HepG2 (cell line): ENCODE measurements around the gene TUBB. TPM values are rescaled to one million over a fixed set of nuclear protein-coding genes. Genes with fewer than 3 reads are reported as not detected.

ENCODE experiments used
- ATAC-seq: fragments of 200-7000 bp; cut with Tn5 transposase; 3 replicates; pipeline ENCODE4 v1.9.1; 2020; ENCODE audit warnings: mild to moderate bottlenecking, moderate library complexity
- BruUV-seq: library from RNA; stranded (reverse); fragments of 400-500 nt; replicated peaks from 2 replicates; lab custom pipeline; 2021; lab: Mats Ljungman, UMichigan
- CTCF ChIA-PET: fragments of 300-600 bp; formaldehyde crosslinking; extraction: SDS; loops from one replicate; lab custom pipeline; 2021; ENCODE audit warnings: low total read pairs, inconsistent platforms, low intra/inter-chr PET ratio; lab: Yijun Ruan, JAX
- POLR2A ChIA-PET: fragments of 350-600 bp; sonication (Branson Sonifier 250); formaldehyde crosslinking; loops from one replicate; lab custom pipeline; 2020; ENCODE audit warnings: antibody characterized with exemption, inconsistent platforms; lab: Yijun Ruan, JAX
- DNase-seq: peaks from one replicate; pipeline ENCODE4 v3.0.0-alpha.2; 2015; ENCODE audit warnings: low spot score
- FAIRE-seq: peaks from 3 replicates; lab custom pipeline; 2011; peaks lifted over from hg19 to GRCh38; lab: Jason Lieb, UNC
- H2AFZ ChIP-seq: one replicate; pipeline ENCODE4 v1.6.1; 2011; ENCODE audit warnings: low read length, inconsistent platforms
- H3K27ac ChIP-seq: fragments of 300-600 bp; 3 replicates; pipeline ENCODE4 v1.8.0; 2011; ENCODE audit warnings: mixed run types, mild to moderate bottlenecking, mixed read lengths, low read length, inconsistent platforms; ENCODE audit not compliant: insufficient read depth; ENCODE audit errors: extremely low read length
- H3K27me3 ChIP-seq, 2 experiments: fragments of 200-600 bp in 1 of 2; 2 replicates in 1 of 2; 3 replicates in 1 of 2; pipeline versions ENCODE4 v1.6.0 to v1.8.0; 2011; ENCODE audit warnings: low read length in 2 of 2, mild to moderate bottlenecking in 2 of 2, moderate library complexity in 2 of 2, inconsistent platforms in 1 of 2; ENCODE audit not compliant: insufficient read depth in 2 of 2, control insufficient read depth in 1 of 2
- H3K36me3 ChIP-seq, 2 experiments: fragments of 200-600 bp in 1 of 2; replicated peaks in 1 of 2; 2 replicates in 1 of 2; 3 replicates in 1 of 2; pipeline versions ENCODE4 v1.5.1 to v1.8.0; 2011; ENCODE audit warnings: low read length in 2 of 2, inconsistent platforms in 1 of 2; ENCODE audit not compliant: insufficient read depth in 2 of 2, control insufficient read depth in 1 of 2
- H3K4me1 ChIP-seq: 2 replicates; pipeline ENCODE4 v1.5.1; 2012; ENCODE audit warnings: low read length, inconsistent platforms; ENCODE audit not compliant: insufficient read depth
- H3K4me2 ChIP-seq: 2 replicates; pipeline ENCODE4 v1.6.0; 2011; ENCODE audit warnings: low read depth, low read length, inconsistent platforms
- H3K4me3 ChIP-seq, 3 experiments: fragments of 200-600 bp in 1 of 3; sonication (generic), shearing (Covaris generic) in 1 of 3; replicated peaks in 1 of 3; 2 replicates each; pipeline ENCODE4 v1.5.1; 2011 to 2016; ENCODE audit warnings: low read length in 3 of 3, inconsistent platforms in 2 of 3, low read depth in 2 of 3, mild to moderate bottlenecking in 2 of 3, control low read depth in 1 of 3, mixed read lengths in 1 of 3; ENCODE audit not compliant: insufficient read depth in 1 of 3
- H3K79me2 ChIP-seq: one replicate; pipeline ENCODE4 v1.6.1; 2011; ENCODE audit warnings: low read length, inconsistent platforms; ENCODE audit not compliant: insufficient read depth
- H3K9ac ChIP-seq: 2 replicates; pipeline ENCODE4 v1.6.0; 2011; ENCODE audit warnings: mild to moderate bottlenecking, low read depth, low read length, inconsistent platforms; ENCODE audit not compliant: insufficient read depth
- H3K9me3 ChIP-seq: 2 replicates; pipeline ENCODE4 v1.5.1; 2012; ENCODE audit warnings: mild to moderate bottlenecking, low read length
- H4K20me1 ChIP-seq: 2 replicates; pipeline ENCODE4 v1.6.0; 2011; ENCODE audit warnings: inconsistent platforms, mild to moderate bottlenecking, low read length, moderate library complexity; ENCODE audit not compliant: insufficient read depth
- KDM2A ChIP-seq: sonication (generic); formaldehyde crosslinking; IDR thresholded peaks from 2 replicates; pipeline ENCODE4 v1.4.0; 2020; ENCODE audit warnings: low read depth, missing genetic modification reagents, borderline replicate concordance
- NR3C1 ChIP-seq: sonication (generic); formaldehyde crosslinking; IDR thresholded peaks from 2 replicates; pipeline ENCODE4 v1.4.0; 2020; ENCODE audit warnings: missing genetic modification reagents
- RCOR2 ChIP-seq: IDR thresholded peaks from 2 replicates; pipeline ENCODE4 v1.6.1; 2016; ENCODE audit warnings: missing biosample characterization, missing genetic modification reagents
- SIN3B ChIP-seq: fragments of 150-350 bp; IDR thresholded peaks from 2 replicates; pipeline ENCODE4 v1.6.1; 2014; ENCODE audit warnings: low read length
- ZBTB33 ChIP-seq: sonication (generic); formaldehyde crosslinking; IDR thresholded peaks from 2 replicates; pipeline ENCODE4 v1.4.0; 2020; ENCODE audit warnings: missing genetic modification reagents
- ZBTB38 ChIP-seq: sonication (generic); formaldehyde crosslinking; IDR thresholded peaks from 2 replicates; pipeline ENCODE4 v1.5.1; 2020; ENCODE audit warnings: mild to moderate bottlenecking, missing genetic modification reagents
- ZNF407 ChIP-seq: sonication (generic); formaldehyde crosslinking; IDR thresholded peaks from one replicate; pipeline ENCODE4 v1.5.1; 2020; ENCODE audit warnings: mild to moderate bottlenecking, missing genetic modification reagents; ENCODE audit errors: not compliant biosample characterization
- ZNF432 ChIP-seq: sonication (generic); formaldehyde crosslinking; IDR thresholded peaks from 2 replicates; pipeline ENCODE4 v1.5.0; 2020; ENCODE audit warnings: missing genetic modification reagents, mild to moderate bottlenecking, borderline replicate concordance
- ZNF773 ChIP-seq: sonication (generic); formaldehyde crosslinking; IDR thresholded peaks from 2 replicates; pipeline ENCODE4 v1.4.0; 2020; ENCODE audit warnings: missing genetic modification reagents, borderline replicate concordance
- ZSCAN5A ChIP-seq: sonication (generic); formaldehyde crosslinking; IDR thresholded peaks from 2 replicates; pipeline ENCODE4 v1.8.0; 2022; ENCODE audit warnings: mild to moderate bottlenecking, missing genetic modification reagents, borderline replicate concordance
- WGBS: methylation state at CpG from one replicate; pipeline ENCODE4 v1.1.6; 2017; ENCODE audit warnings: low lambda C conversion rate; 5-methylcytosine and 5-hydroxymethylcytosine counted together
- in situ Hi-C: cut with HindIII; loops from 2 replicates; pipeline ENCODE4 v1.10.0; 2017; ENCODE audit warnings: low pct_unique_long_range_greater_than_20kb; ENCODE audit not compliant: extremely low pct_ligation_motif_present
- intact Hi-C: fragments of 100-400 bp; cut with micrococcal nuclease; formaldehyde crosslinking; loops from one replicate; pipeline ENCODE4 v1.10.0; 2022; ENCODE audit not compliant: unreplicated experiment
- polyA plus RNA-seq, 8 experiments: library from polyadenylated mRNA; depleted of rRNA in 3 of 8; stranded (reverse) in 7 of 8; unstranded in 1 of 8; fragments of >200 nt; fragmentation: Illumina TruSeq in 4 of 8; extraction: Trizol in 4 of 8; gene quantifications; 2 replicates each; pipeline versions ENCODE4 v1.2.1 to v1.2.3, GENCODE V29; 2011 to 2016; ENCODE audit warnings: low read depth in 4 of 8, missing spikeins in 1 of 8, mixed read lengths in 1 of 8; ENCODE audit not compliant: insufficient read depth in 1 of 8
- total RNA-seq, 5 experiments: library from RNA; depleted of rRNA; stranded (reverse); fragments of >200 nt; fragmentation: Illumina TruSeq; extraction: Trizol; gene quantifications; 2 replicates each; pipeline ENCODE4 v1.2.3, GENCODE V29; 2016; ENCODE audit warnings: low read depth in 1 of 5

Gene TUBB
- total and polyA plus RNA-seq, 2 of the 13 experiments (the other 11 are each of a cell fraction or from before 2014, with no cell fraction given): 911 to 1,163 TPM

GRCh38 chr6:30676660-30677285 lies 43.4 kb upstream of the TUBB start:
- in situ Hi-C loops (loop anchor here (5.0 to 25.0 kb wide), 2 partner anchors 46 to 411 kb away; partner anchors contain the start of gene TUBB), intact Hi-C loops (loop anchor here (10.0 kb wide), 2 partner anchors 132 to 148 kb away; no protein-coding TSS in a partner anchor)
- Histone ChIP-seq H3K4me3 (no peak overlapping the region), H2AFZ (no peak overlapping the region), H4K20me1 (peaks cover 4% of the 10 kb centered on the region; the same call in 1 of the 2 replicates), H3K9ac (no peak overlapping the region), H3K27me3 (no peaks in the 10 kb centered on the region; a peak in 1 of 5 replicates), H3K4me2 (no peak overlapping the region), H3K27ac (no peak overlapping the region), H3K4me1 (peaks cover 28% of the 10 kb centered on the region), H3K9me3 (no peaks in the 10 kb centered on the region), H3K79me2 (peaks cover 11% of the 10 kb centered on the region), H3K36me3 (0 out of 5 replicates have a peak, but pooled peaks cover 0 to 1% of the 10 kb centered on the region in 2 experiments)
- FAIRE-seq (no peak), ATAC-seq (no peak), DNase-seq (no peak)
- ChIA-PET CTCF (interaction anchor here (3.8 kb wide), 1 partner anchor 46 kb away, joined by 130 read pairs; no protein-coding TSS in a partner anchor), POLR2A (no interaction called here)
- no TSS peak for BruUV-seq
- WGBS: 93% methylated on average over 10 of the region's 10 CpGs
- no peak for TF ChIP-seq ZBTB33
- TF ChIP-seq ZNF432 (CRISPR knock-in tag): no peak
- no peak for TF ChIP-seq ZNF773 (CRISPR knock-in tag)
- TF ChIP-seq ZSCAN5A (CRISPR knock-in tag): no peak
- TF ChIP-seq SIN3B: no peak
- TF ChIP-seq ZBTB38 (CRISPR knock-in tag): no peak
- no peak for TF ChIP-seq KDM2A
- no peak for TF ChIP-seq ZNF407 (CRISPR knock-in tag)
- no peak for TF ChIP-seq NR3C1 (CRISPR knock-in tag)
- no peak for TF ChIP-seq RCOR2 (CRISPR knock-in tag)
